ENCODE measurements around the gene MCUR1. TPM values are rescaled to one million over a fixed set of nuclear protein-coding genes. Genes with fewer than 3 reads are reported as not detected.
"Not testable (repeated sequence)": the region's sequence is repeated elsewhere in the genome, so short reads cannot be mapped to it uniquely, and the experiment has no call there.

Gene MCUR1
- total RNA-seq, 2 experiments from 2014 or later, result 51.7 to 54.7 TPM

GRCh38 chr6:13830803-13831202 is 16.4 kb upstream of the MCUR1 start:
- CTCF ChIA-PET, result no interaction called here
- POLR2A ChIA-PET, result no interaction called here

- POLR2A ChIA-PET, CTCF ChIA-PET: not testable (repeated sequence)
Measured at GRCh38 chr6:13829419-13829818, 15.1 kb upstream of the MCUR1 start.

- POLR2A ChIA-PET, result not testable (repeated sequence)
Measured at GRCh38 chr6:13828656-13829301, 14.4 kb upstream of the MCUR1 start.

GRCh38 chr6:13827032-13827431 is 12.7 kb upstream of the MCUR1 start:
- CTCF ChIA-PET, result no interaction called here
- POLR2A ChIA-PET, result no interaction called here

More at GRCh38 chr6:13828656-13829301, 14.4 kb upstream of the MCUR1 start:
- CTCF ChIA-PET, result not testable (repeated sequence)

GRCh38 chr6:13825871-13826270 is 11.5 kb upstream of the MCUR1 start:
- POLR2A ChIA-PET, result no interaction called here
- CTCF ChIA-PET, result interaction anchor here (1.0 kb wide), 1 partner anchor 31 kb away, joined by 4 read pairs; no protein-coding TSS in a partner anchor

GRCh38 chr6:13818341-13818740 is 4.0 kb upstream of the MCUR1 start:
- CTCF ChIA-PET, result no interaction called here

GRCh38 chr6:13814938-13815575 is 700 bp upstream of the MCUR1 start:
- CTCF ChIA-PET, result interaction anchor here (0.5 to 1.0 kb wide), 2 partner anchors 20 to 148 kb away, joined by 3 read pairs; no protein-coding TSS in a partner anchor
- POLR2A ChIA-PET, result interaction anchor here (1.0 kb wide), 2 partner anchors 200 to 241 kb away, joined by 3 to 7 read pairs; partner anchors contain the start of genes NOL7 and SIRT5

More at GRCh38 chr6:13818341-13818740, 4.0 kb upstream of the MCUR1 start:
- POLR2A ChIA-PET, result no interaction called here

- CTCF ChIA-PET, result interaction anchor here (0.6 to 1.4 kb wide), 2 partner anchors 19 to 477 kb away, joined by 3 read pairs; no protein-coding TSS in a partner anchor
- POLR2A ChIA-PET, result interaction anchor here (1.0 kb wide), 1 partner anchor 19 kb away, joined by 3 read pairs; no protein-coding TSS in a partner anchor
Measured at GRCh38 chr6:13813621-13814175, 659 bp downstream of the MCUR1 start.

- CTCF ChIA-PET, result interaction anchor here (1.4 kb wide), 1 partner anchor 19 kb away, joined by 3 read pairs; no protein-coding TSS in a partner anchor
- POLR2A ChIA-PET, result interaction anchor here (1.0 kb wide), 1 partner anchor 18 kb away, joined by 3 read pairs; no protein-coding TSS in a partner anchor
Measured at GRCh38 chr6:13813026-13813425, 1.3 kb downstream of the MCUR1 start.

- POLR2A ChIA-PET, result interaction anchor here (0.6 kb wide), 1 partner anchor 37 kb away, joined by 4 read pairs; no protein-coding TSS in a partner anchor
- CTCF ChIA-PET, result interaction anchor here (1.0 to 1.4 kb wide), 2 partner anchors 17 to 18 kb away, joined by 3 to 4 read pairs; no protein-coding TSS in a partner anchor
Measured at GRCh38 chr6:13812359-13812642, 2.1 kb downstream of the MCUR1 start.

GRCh38 chr6:13811627-13812358 is 2.6 kb downstream of the MCUR1 start:
- CTCF ChIA-PET, result interaction anchor here (0.7 to 1.0 kb wide), 2 partner anchors 17 to 62 kb away, joined by 3 to 4 read pairs; no protein-coding TSS in a partner anchor
- POLR2A ChIA-PET, result interaction anchor here (0.6 kb wide), 1 partner anchor 38 kb away, joined by 4 read pairs; no protein-coding TSS in a partner anchor

GRCh38 chr6:13810688-13811446 is 3.5 kb downstream of the MCUR1 start:
- ChIA-PET CTCF (interaction anchor here (1.0 kb wide), 1 partner anchor 16 kb away, joined by 4 read pairs; no protein-coding TSS in a partner anchor), POLR2A (interaction anchor here (0.6 kb wide), 1 partner anchor 951 kb away, joined by 3 read pairs; no protein-coding TSS in a partner anchor)

- CTCF ChIA-PET, result interaction anchor here (0.9 kb wide), 1 partner anchor 14 kb away, joined by 3 read pairs; no protein-coding TSS in a partner anchor
- POLR2A ChIA-PET, result no interaction called here
Measured at GRCh38 chr6:13808801-13809200, 5.6 kb downstream of the MCUR1 start.

GRCh38 chr6:13807696-13808095 is 6.7 kb downstream of the MCUR1 start:
- ChIA-PET POLR2A (no interaction called here), CTCF (no interaction called here)

GRCh38 chr6:13803581-13803980 is 10.8 kb downstream of the MCUR1 start:
- CTCF ChIA-PET, result interaction anchor here (1.3 kb wide), 1 partner anchor 8 kb away, joined by 3 read pairs; no protein-coding TSS in a partner anchor
- POLR2A ChIA-PET, result no interaction called here

GRCh38 chr6:13800615-13801014 is 13.7 kb downstream of the MCUR1 start:
- CTCF ChIA-PET, result no interaction called here
- POLR2A ChIA-PET, result no interaction called here

- CTCF ChIA-PET, result no interaction called here
- POLR2A ChIA-PET, result no interaction called here
Measured at GRCh38 chr6:13796781-13797180, 17.6 kb downstream of the MCUR1 start.

GRCh38 chr6:13795041-13795750 is 19.2 kb downstream of the MCUR1 start:
- POLR2A ChIA-PET, result interaction anchor here (0.6 to 1.1 kb wide), 3 partner anchors 9 to 1024 kb away, joined by 3 to 4 read pairs (median 3); no protein-coding TSS in a partner anchor
- CTCF ChIA-PET, result interaction anchor here (0.6 to 1.9 kb wide), 19 partner anchors 8 to 350 kb away, joined by 3 to 7 read pairs (median 3); partner anchors contain the start of gene GFOD1
